Lung (tissue), 12 donors: ENCODE data around the gene NRIP3. TPM values are rescaled to one million over a fixed set of nuclear protein-coding genes. Genes with fewer than 3 reads are reported as not detected.

Experiments
- ATAC-seq: fragments of 200-7000 bp; cut with Tn5 transposase; one replicate; pipeline ENCODE4 v1.9.1; 2020; ENCODE audit warnings: moderate number of reproducible peaks; ENCODE audit not compliant: insufficient read depth, low FRiP score
- DNase-seq, 3 donors: peaks; one replicate each; pipeline ENCODE4 v3.0.0-alpha.2; 2013 to 2017
- H3K27ac ChIP-seq, 2 donors: one replicate each; pipeline ENCODE4 v1.5.1; 2013; ENCODE audit warnings: mild to moderate bottlenecking in 2 of 2, moderate library complexity in 2 of 2, control low read depth in 1 of 2, inconsistent platforms in 1 of 2, low read depth in 1 of 2, low read length in 1 of 2
- H3K27me3 ChIP-seq, 3 donors: one replicate each; pipeline ENCODE4 v1.5.1; 2013; ENCODE audit warnings: low read length in 2 of 3; ENCODE audit not compliant: control insufficient read depth in 3 of 3, insufficient read depth in 3 of 3
- H3K36me3 ChIP-seq, 4 donors: one replicate each; pipeline ENCODE4 v1.5.1; 2013; ENCODE audit warnings: low read length in 4 of 4, mild to moderate bottlenecking in 1 of 4, moderate library complexity in 1 of 4; ENCODE audit not compliant: control insufficient read depth in 4 of 4, insufficient read depth in 4 of 4
- H3K4me1 ChIP-seq, 5 donors: one replicate each; pipeline ENCODE4 v1.5.1; 2013; ENCODE audit warnings: low read length in 5 of 5, mild to moderate bottlenecking in 2 of 5, moderate library complexity in 1 of 5; ENCODE audit not compliant: control insufficient read depth in 5 of 5, insufficient read depth in 5 of 5
- H3K4me3 ChIP-seq: one replicate; pipeline ENCODE4 v1.5.1; 2013; ENCODE audit warnings: mild to moderate bottlenecking, control low read depth, moderate library complexity
- H3K9ac ChIP-seq, 2 donors: one replicate each; pipeline ENCODE4 v1.5.1; 2013; ENCODE audit warnings: low read length in 2 of 2, control low read depth in 1 of 2; ENCODE audit not compliant: insufficient read depth in 1 of 2
- H3K9me3 ChIP-seq, 4 donors: one replicate each; pipeline ENCODE4 v1.5.1; 2013; ENCODE audit warnings: low read length in 3 of 4, mild to moderate bottlenecking in 1 of 4, moderate library complexity in 1 of 4; ENCODE audit not compliant: control insufficient read depth in 4 of 4, insufficient read depth in 3 of 4
- CTCF ChIP-seq: IDR thresholded peaks from 2 replicates; pipeline ENCODE4 v1.5.1; 2012; ENCODE audit warnings: mild to moderate bottlenecking; ENCODE audit errors: control extremely low read depth, extremely low read depth
- WGBS, 2 donors: extraction: QIAGEN DNeasy Blood & Tissue Kit; methylation state at CpG; one replicate each; pipeline ENCODE4 v1.1.7; 2013; 5-methylcytosine and 5-hydroxymethylcytosine counted together
- polyA plus RNA-seq, 2 donors: library from polyadenylated mRNA; stranded (reverse); fragments of 200-250 nt; gene quantifications; one replicate each; pipeline ENCODE4 v1.2.1, GENCODE V29; 2013
- total RNA-seq, 2 donors: library from RNA; depleted of rRNA in 1 of 2; stranded (reverse); fragments of >200 nt in 1 of 2; gene quantifications; one replicate each; pipeline ENCODE4 v1.2.1, GENCODE V29; 2014 to 2021
- donor health status: control.
- donor health status: control.
- donor health status: Bipolar disorder and iron deficiency.
- donor health status: healthy.
- donor health status: DM: yes; HTN: yes; CAD: no.

Gene NRIP3
- total and polyA plus RNA-seq, 4 donors = 0.28 to 2.2 (median 1.9) TPM

GRCh38 chr11:8971924-8972316 lies 31.9 kb downstream of the NRIP3 start:
- Histone ChIP-seq H3K27ac (no peak overlapping the region), H3K4me1 (no peaks in the 10 kb centered on the region), H3K9me3 (no peaks in the 10 kb centered on the region), H3K9ac (no peak overlapping the region), H3K27me3 (no peaks in the 10 kb centered on the region), H3K36me3 (no peaks in the 10 kb centered on the region), H3K4me3 (no peak overlapping the region)
- ATAC-seq (no peak), DNase-seq (no peak)
- no peak for TF ChIP-seq CTCF
- WGBS, 2 donors = 83 to 92% methylated on average over 1 of the region's 1 CpG

GRCh38 chr11:8971196-8971923 lies 32.4 kb downstream of the NRIP3 start:
- no peaks in the 10 kb centered on the region for H3K9me3 ChIP-seq
- H3K36me3 ChIP-seq = no peaks in the 10 kb centered on the region
- no peak for TF ChIP-seq CTCF
- no peak overlapping the region for H3K9ac ChIP-seq
- ATAC-seq (no peak), DNase-seq (no peak)
- no peak overlapping the region for H3K27ac ChIP-seq
- no peaks in the 10 kb centered on the region for H3K4me1 ChIP-seq
- H3K4me3 ChIP-seq = no peak overlapping the region
- WGBS, 2 donors = 82 to 87% methylated on average over 2 of the region's 2 CpGs
- H3K27me3 ChIP-seq = no peaks in the 10 kb centered on the region

- Histone ChIP-seq H3K27me3 (no peaks in the 10 kb centered on the region), H3K36me3 (peaks cover 0 to 2% (median 0%) of the 10 kb centered on the region in 4 donors), H3K9ac (no peak overlapping the region), H3K27ac (no peak overlapping the region), H3K4me3 (no peak overlapping the region), H3K4me1 (peaks cover 0 to 14% (median 8%) of the 10 kb centered on the region in 5 donors), H3K9me3 (no peaks in the 10 kb centered on the region)
- no peak for ATAC-seq
- DNase-seq = no peak
- TF ChIP-seq CTCF = no peak
- 82 to 86% methylated on average over 8 of the region's 8 CpGs for WGBS, 2 donors
Observed at GRCh38 chr11:8967184-8967583, 36.6 kb downstream of the NRIP3 start.
